ENCODE measurements around the gene MSN.

DNA sequence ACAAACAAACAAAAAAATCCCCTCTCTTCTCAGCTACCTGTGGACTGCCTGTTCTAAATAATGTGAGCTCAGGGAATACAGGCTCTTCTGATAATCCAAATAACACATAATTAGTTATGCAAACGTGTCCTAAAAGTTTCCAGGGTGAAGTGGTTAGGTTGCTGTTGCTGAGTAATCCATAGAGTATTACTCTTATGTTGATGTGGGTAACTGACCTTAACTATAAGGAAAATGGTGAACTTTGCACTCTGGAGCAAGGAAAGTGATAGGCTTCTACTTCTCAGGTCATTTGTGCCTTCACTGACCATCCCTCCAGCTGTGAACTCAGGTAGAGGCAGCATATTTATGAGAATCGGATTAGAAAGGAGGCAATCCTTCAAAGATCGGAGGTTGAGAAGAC is 19.9 kb downstream of the MSN start:
- TF ChIP-seq CTCF (IDR thresholded peaks at IDR 0.05; ENCODE audit: poor library complexity, severe bottlenecking) (no peak), POLR2AphosphoS5 (IDR thresholded peaks at IDR 0.05) (no peak), EZH2 (IDR thresholded peaks at IDR 0.05; ENCODE audit: borderline replicate concordance, insufficient read depth, low read length, poor library complexity, severe bottlenecking) (no peak), EP300 (conservative IDR thresholded peaks at IDR 0.05; ENCODE audit: poor library complexity, severe bottlenecking) (no peak)
